Activated naive CD4-positive, alpha-beta T cell treated with anti-CD3 and anti-CD28 coated beads, Interleukin-2, amount 50 U/mL, for 72 hours (primary cell): ENCODE measurements around the gene ASMTL. TPM values are rescaled to one million over a fixed set of nuclear protein-coding genes. Genes with fewer than 3 reads are reported as not detected.
"Not testable (repeated sequence)": the region's sequence is repeated elsewhere in the genome, so short reads cannot be mapped to it uniquely, and the experiment has no call there.

ENCODE experiments used
- ATAC-seq, 2 donors: fragments of 150-1000 bp; cut with Tn5 transposase; 2 replicates each; pipeline ENCODE4 v1.10.0; 2021; ENCODE audit warnings: mild to moderate bottlenecking in 2 of 2, moderate library complexity in 2 of 2
- DNase-seq, 2 donors: peaks; one replicate each; pipeline ENCODE4 v3.0.0; 2021 to 2022; ENCODE audit warnings: low spot score in 2 of 2
- H3K27ac Mint-ChIP-seq, 2 donors: one replicate each; pipeline ENCODE4 v1.8.0; 2022; ENCODE audit warnings: mild to moderate bottlenecking in 2 of 2, mixed read lengths in 2 of 2
- H3K36me3 Mint-ChIP-seq, 2 donors: one replicate each; pipeline ENCODE4 v1.8.0; 2022; ENCODE audit warnings: mixed read lengths in 2 of 2
- H3K9me3 Mint-ChIP-seq, 2 donors: one replicate each; pipeline ENCODE4 v1.8.0; 2022; ENCODE audit warnings: mixed read lengths in 2 of 2
- total RNA-seq, 2 donors: library from RNA; stranded (reverse); gene quantifications; one replicate each; pipeline ENCODE4 v1.2.3, GENCODE V29; 2022

ASMTL gene
- total RNA-seq, 2 donors from 2014 or later, result 54.9 to 58.0 TPM

DNA sequence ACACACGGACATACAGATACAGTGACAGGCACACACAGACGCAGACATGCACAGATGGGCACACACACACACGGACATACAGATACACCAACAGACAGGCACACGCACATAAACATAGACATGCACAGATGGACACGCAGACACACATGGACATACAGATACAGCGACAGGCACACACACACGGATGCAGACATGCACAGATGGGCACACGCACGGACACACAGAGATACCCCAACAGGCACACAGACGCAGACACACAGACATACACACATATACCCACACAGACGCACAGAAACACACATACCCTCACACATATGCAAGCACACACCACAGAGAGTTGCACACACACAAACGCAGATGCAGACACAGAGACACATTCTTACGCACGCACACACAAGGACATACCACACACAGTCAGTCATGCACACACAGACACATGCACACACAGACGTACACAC, 36.4 kb downstream of the ASMTL start:
- H3K36me3 Mint-ChIP-seq, result peaks cover 26 to 33% of the 10 kb centered on the region in 2 donors
- no peak for DNase-seq
- H3K27ac Mint-ChIP-seq, result no peak overlapping the region
- H3K9me3 Mint-ChIP-seq, result peaks cover 0 to 6% of the 10 kb centered on the region in 2 donors
- no peak for ATAC-seq

DNA sequence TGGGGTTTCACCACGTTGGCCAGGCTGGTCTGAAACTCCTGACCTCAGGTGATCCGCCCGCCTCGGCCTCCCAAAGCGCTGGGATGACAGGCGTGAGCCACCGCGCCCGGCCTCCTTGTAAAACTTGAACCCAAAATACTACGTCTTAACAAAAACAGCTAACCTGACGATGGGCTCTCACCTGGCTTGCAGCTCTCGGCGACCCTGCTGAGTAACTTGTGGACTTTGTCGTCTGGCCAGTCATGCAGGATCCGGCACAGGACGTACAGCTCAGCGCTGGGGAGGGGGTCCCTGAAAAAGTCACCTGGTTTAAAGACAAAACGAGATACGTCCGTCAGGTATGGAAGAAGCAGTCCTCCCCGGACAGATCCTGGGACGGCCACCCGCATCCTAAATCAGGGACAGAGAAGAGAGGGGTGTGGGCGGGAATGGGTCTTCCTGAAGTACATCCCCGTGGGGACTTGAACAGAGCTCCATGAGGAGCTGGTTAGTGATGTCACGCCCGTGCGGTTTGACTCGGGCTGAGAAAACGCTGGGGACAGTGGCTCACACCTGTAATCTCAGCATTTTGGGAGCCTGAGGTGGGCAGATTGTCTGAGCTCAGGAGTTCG, 40.1 kb downstream of the ASMTL start:
- peaks cover 14 to 19% of the 10 kb centered on the region in 2 donors for H3K36me3 Mint-ChIP-seq
- ATAC-seq (no peak), DNase-seq (peak in 1 of 2 donors; percentile 40)
- no peaks in the 10 kb centered on the region for H3K9me3 Mint-ChIP-seq
- peak overlapping the region in 1 of 2 donors; percentile 59 for H3K27ac Mint-ChIP-seq

GRCh38 chrX:1411326-1411725, 41.4 kb downstream of the ASMTL start:
- no peak for ATAC-seq
- Mint-ChIP-seq H3K36me3 (peaks cover 14 to 19% of the 10 kb centered on the region in 2 donors), H3K9me3 (no peaks in the 10 kb centered on the region), H3K27ac (no peak overlapping the region)
- DNase-seq, result peak in 1 of 2 donors; percentile 33

DNA sequence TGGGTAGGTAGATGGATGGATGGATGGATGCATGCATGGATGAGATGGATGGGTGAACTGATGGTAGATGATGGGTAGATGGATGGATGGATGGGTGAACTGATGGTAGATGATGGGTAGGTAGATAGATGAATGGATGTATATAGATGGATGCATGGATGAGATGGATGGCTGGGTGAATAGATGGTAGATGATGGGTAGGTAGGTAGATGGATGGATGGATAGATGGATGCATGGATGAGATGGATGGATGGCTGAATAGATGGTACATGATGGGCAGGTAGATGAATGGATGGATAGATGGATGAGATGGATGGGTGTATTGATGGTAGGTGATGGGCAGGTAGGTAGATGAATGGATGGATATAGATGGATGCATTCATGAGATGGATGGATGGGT, 45.7 kb downstream of the ASMTL start:
- no peak overlapping the region for H3K27ac Mint-ChIP-seq
- H3K36me3 Mint-ChIP-seq, result no peaks in the 10 kb centered on the region
- DNase-seq, result no peak
- ATAC-seq, result no peak
- no peaks in the 10 kb centered on the region for H3K9me3 Mint-ChIP-seq

DNA sequence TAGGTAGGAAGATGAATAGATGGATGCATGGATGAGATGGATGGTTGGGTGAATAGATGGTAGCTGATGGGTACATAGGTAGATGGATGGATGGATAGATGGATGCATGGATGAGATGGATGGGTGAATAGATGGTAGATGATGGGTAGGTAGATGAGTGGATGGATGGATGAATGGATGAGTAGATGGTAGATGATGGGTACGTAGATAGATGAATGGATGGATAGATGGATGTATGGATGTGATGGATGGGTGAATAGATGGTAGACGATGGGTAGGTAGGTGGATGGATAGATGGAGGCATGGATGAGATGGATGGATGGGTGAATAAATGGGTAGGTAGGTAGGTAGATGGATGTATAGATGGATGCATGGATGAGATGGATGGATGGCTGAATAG, 46.9 kb downstream of the ASMTL start:
- H3K36me3 Mint-ChIP-seq, DNase-seq, H3K9me3 Mint-ChIP-seq, H3K27ac Mint-ChIP-seq, ATAC-seq: not testable (repeated sequence)

DNA sequence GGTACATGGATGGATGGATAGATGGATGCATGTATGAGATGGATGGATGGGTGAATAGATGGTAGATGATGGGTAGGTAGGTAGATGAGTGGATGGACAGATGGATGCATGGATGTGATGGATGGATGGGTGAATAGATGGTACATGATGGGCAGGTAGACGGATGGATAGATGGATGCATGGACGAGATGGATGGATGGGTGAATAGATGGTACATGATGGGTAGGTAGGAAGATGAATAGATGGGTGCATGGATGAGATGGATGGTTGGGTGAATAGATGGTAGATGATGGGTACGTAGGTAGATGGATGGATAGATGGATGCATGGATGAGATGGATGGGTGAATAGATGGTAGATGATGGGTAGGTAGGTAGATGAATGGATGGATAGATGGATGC, 48.8 kb downstream of the ASMTL start:
- not testable (repeated sequence) for H3K27ac Mint-ChIP-seq, DNase-seq, ATAC-seq, H3K36me3 Mint-ChIP-seq, H3K9me3 Mint-ChIP-seq

DNA sequence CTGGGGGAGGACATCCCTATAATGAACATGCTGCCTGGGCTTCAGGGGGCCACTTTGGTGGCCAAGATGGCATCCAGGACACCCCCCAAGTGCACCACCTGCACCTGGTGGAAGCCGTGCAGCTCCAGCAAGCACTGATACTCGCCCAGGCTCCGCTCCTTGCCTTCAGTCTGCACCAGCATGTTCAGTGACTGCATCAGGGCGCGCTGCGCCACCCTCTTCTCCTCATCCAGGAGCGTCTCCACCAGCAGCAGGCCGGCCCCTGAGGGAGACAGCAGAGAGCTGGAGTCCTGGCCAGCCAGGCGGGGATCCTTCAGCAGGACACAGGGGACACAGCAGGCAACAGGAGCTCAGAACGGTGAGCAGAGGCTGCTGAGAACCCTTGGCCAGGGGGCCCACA, 49.5 kb downstream of the ASMTL start:
- DNase-seq, result peak in 1 of 2 donors; percentile 48
- peak in 1 of 2 donors; percentile 9 for ATAC-seq
- Mint-ChIP-seq H3K9me3 (no peaks in the 10 kb centered on the region), H3K36me3 (no peaks in the 10 kb centered on the region), H3K27ac (no peak overlapping the region)

- ATAC-seq, result peak in 1 of 2 donors; percentile 9
- no peaks in the 10 kb centered on the region for H3K36me3 Mint-ChIP-seq
These were observed 50.9 kb downstream of the ASMTL start for GRCh38 chrX:1401611-1402430.

GRCh38 chrX:1400742-1401471, 51.8 kb downstream of the ASMTL start:
- peak in 1 of 2 donors; percentile 50 for DNase-seq
- ATAC-seq, result no peak
- H3K36me3 Mint-ChIP-seq, result peaks cover 4% of the 10 kb centered on the region in 2 donors
- no peak overlapping the region for H3K27ac Mint-ChIP-seq
- no peaks in the 10 kb centered on the region for H3K9me3 Mint-ChIP-seq

More at GRCh38 chrX:1401611-1402430, 50.9 kb downstream of the ASMTL start:
- peak in 1 of 2 donors; percentile 45 for DNase-seq
- Mint-ChIP-seq H3K9me3 (no peaks in the 10 kb centered on the region), H3K27ac (no peak overlapping the region)

DNA sequence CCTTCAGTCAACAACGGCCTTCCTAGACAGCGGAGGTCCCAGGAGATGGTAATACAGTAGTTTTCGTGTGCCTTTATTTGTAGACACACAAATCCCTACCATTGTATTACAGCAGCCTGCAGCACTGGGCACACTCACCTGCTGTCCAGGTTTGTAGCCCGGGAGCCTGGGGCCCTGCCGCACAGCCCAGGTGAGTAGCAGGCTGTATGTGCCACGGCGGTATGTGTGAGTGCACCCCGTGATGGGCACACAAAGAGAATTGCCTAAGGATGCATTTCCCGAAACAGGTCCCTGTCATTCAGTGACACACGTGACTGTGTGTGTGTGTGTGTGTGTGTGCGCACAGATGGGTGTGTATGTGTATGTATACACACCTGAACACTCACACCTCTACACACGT, 52.7 kb downstream of the ASMTL start:
- Mint-ChIP-seq H3K9me3 (no peaks in the 10 kb centered on the region), H3K27ac (no peak overlapping the region), H3K36me3 (peaks cover 13% of the 10 kb centered on the region in 2 donors)
- ATAC-seq, result no peak
- DNase-seq, result peak in 1 of 2 donors; percentile 33

GRCh38 chrX:1398431-1399340, 54.0 kb downstream of the ASMTL start:
- H3K36me3 Mint-ChIP-seq, result peaks cover 17 to 20% of the 10 kb centered on the region in 2 donors
- H3K9me3 Mint-ChIP-seq, result no peaks in the 10 kb centered on the region
- peak; percentile 6 to 17 for ATAC-seq
- H3K27ac Mint-ChIP-seq, result no peak overlapping the region
- DNase-seq, result peak in 1 of 2 donors; percentile 55

DNA sequence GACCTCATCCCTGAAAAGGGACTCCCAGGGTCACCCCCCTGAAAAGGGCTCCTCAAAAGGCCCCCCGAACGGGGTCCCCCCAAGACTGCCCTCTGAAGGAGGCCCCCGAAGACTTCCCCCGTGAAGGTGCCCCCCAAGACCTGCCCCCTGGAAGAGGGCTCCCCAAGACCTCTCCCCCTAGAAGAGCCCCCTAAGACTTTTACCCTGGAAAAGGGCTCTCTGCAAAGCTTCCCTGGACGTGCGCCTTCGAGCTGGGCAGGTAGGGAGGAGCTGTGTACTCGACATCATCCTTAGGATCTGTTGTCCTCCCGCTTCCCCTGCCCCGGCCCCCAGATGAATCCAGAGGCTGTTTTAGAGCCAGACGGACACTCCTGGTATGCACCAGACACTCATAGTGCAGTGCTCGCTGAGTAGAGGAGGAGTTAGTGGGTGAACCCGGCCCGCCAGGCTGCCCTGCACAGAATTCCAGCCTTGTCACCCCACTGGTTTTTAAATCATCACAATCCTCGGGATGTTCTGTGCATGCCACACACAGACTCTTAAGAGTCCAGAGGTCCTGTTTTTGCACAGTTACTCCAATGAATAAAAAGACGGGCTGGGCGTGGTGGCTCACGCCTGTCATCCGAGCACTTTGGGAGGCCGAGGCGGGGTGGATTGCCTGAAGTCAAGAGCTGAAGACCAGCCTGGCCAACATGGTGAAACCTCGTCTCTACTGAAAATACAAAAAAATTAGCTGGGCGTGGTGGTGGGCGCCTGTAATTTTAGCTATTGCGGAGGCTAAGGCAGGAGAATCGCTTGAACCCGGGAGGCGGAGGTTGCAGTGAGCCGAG, 55.1 kb downstream of the ASMTL start:
- DNase-seq (peak in 1 of 2 donors; percentile 48), ATAC-seq (no peak)
- Mint-ChIP-seq H3K9me3 (no peaks in the 10 kb centered on the region), H3K36me3 (peaks cover 17 to 20% of the 10 kb centered on the region in 2 donors), H3K27ac (peak overlapping the region in 1 of 2 donors; percentile 36)

DNA sequence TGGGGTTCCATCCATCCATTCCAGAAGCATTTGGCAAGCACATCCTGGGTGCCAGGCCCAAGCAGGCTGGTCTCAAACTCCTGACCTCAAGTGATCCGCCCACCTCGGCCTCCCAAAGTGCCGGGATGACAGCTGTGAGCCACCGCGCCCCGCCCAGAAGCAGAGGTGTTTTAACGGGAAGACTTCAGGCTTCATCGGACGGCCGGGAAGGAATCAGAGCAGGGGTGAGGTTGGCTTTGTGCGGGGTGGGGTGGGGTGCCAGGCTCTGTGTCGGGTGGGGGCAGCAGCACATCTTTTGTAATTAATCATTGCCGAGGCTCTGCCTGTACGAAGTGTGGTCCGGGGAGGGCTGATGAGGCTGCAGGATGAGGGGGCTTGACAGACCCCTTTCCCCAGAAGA, 55.7 kb downstream of the ASMTL start:
- Mint-ChIP-seq H3K36me3 (peaks cover 17 to 20% of the 10 kb centered on the region in 2 donors), H3K9me3 (no peaks in the 10 kb centered on the region), H3K27ac (no peak overlapping the region)
- DNase-seq (peak in 1 of 2 donors; percentile 50), ATAC-seq (no peak)

- Mint-ChIP-seq H3K36me3 (peaks cover 28 to 31% of the 10 kb centered on the region in 2 donors), H3K27ac (peak overlapping the region; percentile 3 to 57), H3K9me3 (no peaks in the 10 kb centered on the region)
- DNase-seq (no peak), ATAC-seq (no peak)
These were observed 57.0 kb downstream of the ASMTL start for GRCh38 chrX:1395646-1396216.
